ENCODE results near the gene MRPL47. TPM values are rescaled to one million over a fixed set of nuclear protein-coding genes. Genes with fewer than 3 reads are reported as not detected.
A peak's percentile ranks its signal among the peaks of the same experiment; 100 is the strongest.

MRPL47 gene
- polyA plus RNA-seq, 1 donor (not counting 4 experiments of a cell fraction or from before 2014, with no cell fraction given) = 80.8 TPM

GRCh38 chr3:179652447-179653095 is 48.1 kb upstream of the MRPL47 start, which contains the start of gene USP13:
USP13 (plus strand) TSS chr3:179653040; CDS start chr3:179653226, 186 bp downstream.
- peak within 1 kb of the TSS; percentile 81 for H3K9ac ChIP-seq (ENCODE audit: control insufficient read depth, extremely low read depth, insufficient read depth, low read length)
- H4K20me1 ChIP-seq (ENCODE audit: control insufficient read depth, extremely low read depth, insufficient read depth, low read length) = no peaks in the 10 kb centered on the region
- H3K4me2 ChIP-seq (ENCODE audit: control insufficient read depth, extremely low read depth, insufficient read depth, low read depth, low read length) = peak within 1 kb of the TSS; percentile 88
- no peaks in the 10 kb centered on the region for H3K9me3 ChIP-seq (ENCODE audit: control insufficient read depth, low read depth, low read length)
- H3K79me2 ChIP-seq (ENCODE audit: control insufficient read depth, insufficient read depth, low read length) = peaks cover 14% of the 10 kb centered on the region
- H3K27me3 ChIP-seq (ENCODE audit: control insufficient read depth, extremely low read depth, insufficient read depth, low read length) = no peaks in the 10 kb centered on the region
- TF ChIP-seq CTCF (optimal IDR thresholded peaks at IDR 0.05 in 1 of 3, IDR thresholded peaks at IDR 0.05 in 1 of 3, conservative IDR thresholded peaks at IDR 0.05 in 1 of 3; ENCODE audit: extremely low read depth in 1 of 3, insufficient read depth in 2 of 3, low read length in 3 of 3) = peak in 1 of 3 experiments; percentile 19
- TF ChIP-seq EZH2 (IDR thresholded peaks at IDR 0.05; ENCODE audit: low read length) = no peak
- peak within 1 kb of the TSS; percentile 97 for H2AFZ ChIP-seq (ENCODE audit: control insufficient read depth, low read length)
- dilution Hi-C loops (cut with MboI; ENCODE audit: extremely low pct_ligation_motif_present, low sequenced_read_pairs) = no loop called here
- no peaks in the 10 kb centered on the region for H3K9me1 ChIP-seq (ENCODE audit: control insufficient read depth, extremely low read depth, insufficient read depth, low read length)
- DNase-seq (ENCODE audit: low read depth, low spot score) (no peak), FAIRE-seq (no peak)
- peak within 1 kb of the TSS; percentile 64 for H3K27ac ChIP-seq (ENCODE audit: control insufficient read depth, insufficient read depth, low read length)
- no peaks in the 10 kb centered on the region for H3K36me3 ChIP-seq (ENCODE audit: control insufficient read depth in 2 of 2, extremely low read depth in 1 of 2, insufficient read depth in 2 of 2, low read length in 2 of 2)
- peaks cover 11% of the 10 kb centered on the region for H3K4me1 ChIP-seq (ENCODE audit: control insufficient read depth, extremely low read depth, insufficient read depth, low read length)
- H3K4me3 ChIP-seq (ENCODE audit: control insufficient read depth in 2 of 3, extremely low read depth in 1 of 3, insufficient read depth in 2 of 3, low read depth in 1 of 3, low read length in 3 of 3) = peak within 1 kb of the TSS; percentile 80 to 90 (median 83)

- H3K4me3 ChIP-seq (ENCODE audit: control insufficient read depth in 2 of 3, extremely low read depth in 1 of 3, insufficient read depth in 2 of 3, low read depth in 1 of 3, low read length in 3 of 3) = peak overlapping the region; percentile 64 to 80 (median 76)
- H3K4me2 ChIP-seq (ENCODE audit: control insufficient read depth, extremely low read depth, insufficient read depth, low read depth, low read length) = peak overlapping the region; percentile 75
- no peaks in the 10 kb centered on the region for H3K27me3 ChIP-seq (ENCODE audit: control insufficient read depth, extremely low read depth, insufficient read depth, low read length)
- H3K27ac ChIP-seq (ENCODE audit: control insufficient read depth, insufficient read depth, low read length) = no peak overlapping the region
- H4K20me1 ChIP-seq (ENCODE audit: control insufficient read depth, extremely low read depth, insufficient read depth, low read length) = no peaks in the 10 kb centered on the region
- DNase-seq (ENCODE audit: low read depth, low spot score) (no peak), FAIRE-seq (no peak)
- H3K79me2 ChIP-seq (ENCODE audit: control insufficient read depth, insufficient read depth, low read length) = peaks cover 13% of the 10 kb centered on the region
- H3K9me1 ChIP-seq (ENCODE audit: control insufficient read depth, extremely low read depth, insufficient read depth, low read length) = no peaks in the 10 kb centered on the region
- H3K9me3 ChIP-seq (ENCODE audit: control insufficient read depth, low read depth, low read length) = no peaks in the 10 kb centered on the region
- no peak for TF ChIP-seq EZH2 (IDR thresholded peaks at IDR 0.05; ENCODE audit: low read length)
- TF ChIP-seq CTCF (optimal IDR thresholded peaks at IDR 0.05 in 1 of 3, IDR thresholded peaks at IDR 0.05 in 1 of 3, conservative IDR thresholded peaks at IDR 0.05 in 1 of 3; ENCODE audit: extremely low read depth in 1 of 3, insufficient read depth in 2 of 3, low read length in 3 of 3) = no peak
- dilution Hi-C loops (cut with MboI; ENCODE audit: extremely low pct_ligation_motif_present, low sequenced_read_pairs) = no loop called here
- peak overlapping the region; percentile 68 for H2AFZ ChIP-seq (ENCODE audit: control insufficient read depth, low read length)
- H3K36me3 ChIP-seq (ENCODE audit: control insufficient read depth in 2 of 2, extremely low read depth in 1 of 2, insufficient read depth in 2 of 2, low read length in 2 of 2) = no peaks in the 10 kb centered on the region
- H3K4me1 ChIP-seq (ENCODE audit: control insufficient read depth, extremely low read depth, insufficient read depth, low read length) = peaks cover 11% of the 10 kb centered on the region
- peak overlapping the region; percentile 81 for H3K9ac ChIP-seq (ENCODE audit: control insufficient read depth, extremely low read depth, insufficient read depth, low read length)
Observed at GRCh38 chr3:179651687-179652446, 47.4 kb upstream of the MRPL47 start.
